ENCODE measurements around the gene JAG1. TPM values are rescaled to one million over a fixed set of nuclear protein-coding genes. Genes with fewer than 3 reads are reported as not detected.

JAG1 gene
- total RNA-seq, 4 donors from 2014 or later: 133 to 367 (median 191) TPM

- Histone ChIP-seq H3K9me3 (no peaks in the 10 kb centered on the region), H3K36me3 (peaks cover 86% of the 10 kb centered on the region), H3K4me1 (peaks cover 60% of the 10 kb centered on the region), H3K4me3 (no peak overlapping the region), H3K27ac (peak overlapping the region; percentile 84), H3K27me3 (no peaks in the 10 kb centered on the region)
- peak in 1 of 2 donors; percentile 55 for DNase-seq (ENCODE audit: low spot score in 2 of 2)
- TF ChIP-seq POLR2A (IDR thresholded peaks at IDR 0.05) (no peak), POLR2AphosphoS5 (IDR thresholded peaks at IDR 0.05) (no peak), CTCF (IDR thresholded peaks at IDR 0.05) (no peak), EP300 (IDR thresholded peaks at IDR 0.05) (no peak)
- 69% methylated on average over 15 of the region's 15 CpGs for WGBS
These were observed 22.4 kb downstream of the JAG1 start for GRCh38 chr20:10651227-10651990.

- Histone ChIP-seq H3K4me3 (no peak overlapping the region), H3K9me3 (no peaks in the 10 kb centered on the region), H3K27me3 (no peaks in the 10 kb centered on the region), H3K36me3 (peaks cover 86% of the 10 kb centered on the region), H3K27ac (no peak overlapping the region), H3K4me1 (peaks cover 46% of the 10 kb centered on the region)
- no peak for DNase-seq (ENCODE audit: low spot score in 2 of 2)
- WGBS: 44% methylated on average over 3 of the region's 3 CpGs
- TF ChIP-seq POLR2A (IDR thresholded peaks at IDR 0.05) (no peak), CTCF (IDR thresholded peaks at IDR 0.05) (no peak), POLR2AphosphoS5 (IDR thresholded peaks at IDR 0.05) (no peak), EP300 (IDR thresholded peaks at IDR 0.05) (no peak)
These were observed 24.0 kb downstream of the JAG1 start for GRCh38 chr20:10649797-10650160.

GRCh38 chr20:10649080-10649796 is 24.6 kb downstream of the JAG1 start:
- peaks cover 89% of the 10 kb centered on the region for H3K36me3 ChIP-seq
- TF ChIP-seq POLR2AphosphoS5 (IDR thresholded peaks at IDR 0.05): no peak
- TF ChIP-seq POLR2A (IDR thresholded peaks at IDR 0.05): no peak
- TF ChIP-seq EP300 (IDR thresholded peaks at IDR 0.05): no peak
- TF ChIP-seq CTCF (IDR thresholded peaks at IDR 0.05): no peak
- H3K4me3 ChIP-seq: no peak overlapping the region
- H3K27me3 ChIP-seq: no peaks in the 10 kb centered on the region
- no peak overlapping the region for H3K27ac ChIP-seq
- peaks cover 41% of the 10 kb centered on the region for H3K4me1 ChIP-seq
- 83% methylated on average over 8 of the region's 8 CpGs for WGBS
- no peaks in the 10 kb centered on the region for H3K9me3 ChIP-seq
- DNase-seq (ENCODE audit: low spot score in 2 of 2): peak in 1 of 2 donors; percentile 6

- peaks cover 35% of the 10 kb centered on the region for H3K4me1 ChIP-seq
These were observed 25.1 kb downstream of the JAG1 start for GRCh38 chr20:10648651-10649050.

More at GRCh38 chr20:10648651-10649050, 25.1 kb downstream of the JAG1 start:
- TF ChIP-seq EP300 (IDR thresholded peaks at IDR 0.05): no peak
- TF ChIP-seq POLR2A (IDR thresholded peaks at IDR 0.05): no peak
- TF ChIP-seq POLR2AphosphoS5 (IDR thresholded peaks at IDR 0.05): no peak
- TF ChIP-seq CTCF (IDR thresholded peaks at IDR 0.05): no peak
- H3K27ac ChIP-seq: no peak overlapping the region
- H3K4me3 ChIP-seq: no peak overlapping the region
- peaks cover 89% of the 10 kb centered on the region for H3K36me3 ChIP-seq
- no peak for DNase-seq (ENCODE audit: low spot score in 2 of 2)
- H3K9me3 ChIP-seq: no peaks in the 10 kb centered on the region
- 89% methylated on average over 8 of the region's 8 CpGs for WGBS
- H3K27me3 ChIP-seq: no peaks in the 10 kb centered on the region

All from suprapubic skin (tissue), 4 donors.